IMR-90 (cell line): ENCODE data around the gene CTIF. TPM values are rescaled to one million over a fixed set of nuclear protein-coding genes. Genes with fewer than 3 reads are reported as not detected.

Source experiments
- ATAC-seq: fragments of 200-7000 bp; cut with Tn5 transposase; 2 replicates; pipeline ENCODE4 v1.9.1; 2020; ENCODE audit warnings: low read depth, mild to moderate bottlenecking, moderate library complexity
- BruUV-seq: library from RNA; stranded (reverse); fragments of 400-500 nt; replicated peaks from 2 replicates; lab custom pipeline; 2021; lab: Mats Ljungman, UMichigan
- CTCF ChIA-PET: fragments of 300-600 bp; formaldehyde crosslinking; extraction: SDS; loops from one replicate; lab custom pipeline; 2021; ENCODE audit warnings: antibody characterized with exemption; lab: Yijun Ruan, JAX
- POLR2A ChIA-PET: fragments of 300-600 bp; sonication (Branson Sonifier 250); formaldehyde crosslinking; loops from one replicate; lab custom pipeline; 2022; ENCODE audit warnings: antibody characterized with exemption; ENCODE audit not compliant: unreplicated experiment; lab: Charles Lee
- DNase-seq: peaks from one replicate; pipeline ENCODE4 v3.0.0; 2013
- H2AFZ ChIP-seq: replicated peaks from 2 replicates; pipeline ENCODE3; 2013; ENCODE audit warnings: low read length, mild to moderate bottlenecking; ENCODE audit not compliant: poor library complexity
- H2AK5ac ChIP-seq: 2 replicates; pipeline ENCODE4 v1.6.1; 2013; ENCODE audit warnings: low read depth, low read length, inconsistent platforms
- H2AK9ac ChIP-seq: replicated peaks from 2 replicates; pipeline ENCODE3; 2013; ENCODE audit warnings: mild to moderate bottlenecking, low read depth, low read length, moderate library complexity; ENCODE audit not compliant: poor library complexity
- H2BK120ac ChIP-seq: 2 replicates; pipeline ENCODE4 v1.6.1; 2013; ENCODE audit warnings: low read depth, low read length, inconsistent platforms
- H2BK15ac ChIP-seq: 3 replicates; pipeline ENCODE4 v1.6.1; 2013; ENCODE audit warnings: low read depth, low read length, inconsistent platforms
- H2BK20ac ChIP-seq: 2 replicates; pipeline ENCODE4 v1.6.1; 2013; ENCODE audit warnings: low read depth, mild to moderate bottlenecking, inconsistent platforms, low read length, moderate library complexity
- H2BK5ac ChIP-seq: 2 replicates; pipeline ENCODE4 v1.6.1; 2013; ENCODE audit warnings: mild to moderate bottlenecking, low read depth, low read length, inconsistent platforms; ENCODE audit not compliant: poor library complexity, severe bottlenecking
- H3K14ac ChIP-seq: replicated peaks from 2 replicates; pipeline ENCODE4 v1.6.1; 2013; ENCODE audit warnings: low read depth, low read length, inconsistent platforms
- H3K18ac ChIP-seq: 2 replicates; pipeline ENCODE4 v1.6.1; 2013; ENCODE audit warnings: low read depth, low read length, control low read depth
- H3K23ac ChIP-seq: 2 replicates; pipeline ENCODE4 v1.6.1; 2013; ENCODE audit warnings: low read depth, low read length, inconsistent platforms
- H3K27ac ChIP-seq: 2 replicates; pipeline ENCODE4 v1.5.1; 2013; ENCODE audit warnings: mild to moderate bottlenecking, control low read depth, low read length; ENCODE audit not compliant: insufficient read depth
- H3K27me3 ChIP-seq: 2 replicates; pipeline ENCODE4 v1.6.1; 2013; ENCODE audit warnings: low read length; ENCODE audit not compliant: control insufficient read depth, insufficient read depth
- H3K36me3 ChIP-seq: 2 replicates; pipeline ENCODE4 v1.6.1; 2013; ENCODE audit warnings: low read length, mixed read lengths; ENCODE audit not compliant: control insufficient read depth, insufficient read depth
- H3K4ac ChIP-seq: 2 replicates; pipeline ENCODE4 v1.6.1; 2013; ENCODE audit warnings: low read depth, low read length, inconsistent platforms
- H3K4me1 ChIP-seq: 2 replicates; pipeline ENCODE4 v1.6.1; 2013; ENCODE audit warnings: low read length, mixed read lengths; ENCODE audit not compliant: control insufficient read depth, insufficient read depth
- H3K4me2 ChIP-seq: 2 replicates; pipeline ENCODE4 v1.6.1; 2013; ENCODE audit warnings: low read depth, mild to moderate bottlenecking, control low read depth, low read length, moderate library complexity
- H3K4me3 ChIP-seq: 2 replicates; pipeline ENCODE4 v1.5.1; 2013; ENCODE audit warnings: low read depth, mild to moderate bottlenecking, control low read depth, low read length, moderate library complexity; ENCODE audit not compliant: insufficient read depth
- H3K56ac ChIP-seq: 2 replicates; pipeline ENCODE4 v1.6.1; 2013; ENCODE audit warnings: low read length, inconsistent platforms; ENCODE audit not compliant: insufficient read depth; ENCODE audit errors: extremely low read depth
- H3K79me1 ChIP-seq, 2 experiments: 2 replicates each; pipeline ENCODE4 v1.6.1; 2013; ENCODE audit warnings: low read length in 2 of 2, inconsistent platforms in 1 of 2, low read depth in 1 of 2
- H3K9ac ChIP-seq: 2 replicates; pipeline ENCODE4 v1.6.1; 2013; ENCODE audit warnings: low read depth, low read length, control low read depth
- H3K9me1 ChIP-seq: 2 replicates; pipeline ENCODE4 v1.6.1; 2013; ENCODE audit warnings: low read length, inconsistent platforms; ENCODE audit not compliant: insufficient read depth
- H3K9me3 ChIP-seq: 2 replicates; pipeline ENCODE4 v1.6.1; 2013; ENCODE audit warnings: low read length; ENCODE audit not compliant: control insufficient read depth, insufficient read depth
- H4K20me1 ChIP-seq: 2 replicates; pipeline ENCODE4 v1.6.1; 2013; ENCODE audit warnings: low read length, inconsistent platforms; ENCODE audit not compliant: insufficient read depth
- H4K5ac ChIP-seq: 2 replicates; pipeline ENCODE4 v1.6.1; 2013; ENCODE audit warnings: mild to moderate bottlenecking, low read depth, low read length, control low read depth
- H4K8ac ChIP-seq, 2 experiments: 2 replicates each; pipeline ENCODE4 v1.6.1; 2013; ENCODE audit warnings: low read depth in 2 of 2, low read length in 2 of 2, control low read depth in 1 of 2, inconsistent platforms in 1 of 2
- H4K91ac ChIP-seq: 2 replicates; pipeline ENCODE4 v1.6.1; 2013; ENCODE audit warnings: low read depth, low read length, inconsistent platforms; ENCODE audit not compliant: insufficient read depth
- BHLHE40 ChIP-seq: fragments of 150-350 bp; IDR thresholded peaks from 2 replicates; pipeline ENCODE4 v1.6.1; 2016; ENCODE audit warnings: mild to moderate bottlenecking, low read depth, low read length
- CEBPB ChIP-seq: IDR thresholded peaks from 2 replicates; pipeline ENCODE4 v1.6.1; 2012; ENCODE audit warnings: low read depth, low read length, improper control_type of control experiment
- CHD1 ChIP-seq: IDR thresholded peaks from 2 replicates; pipeline ENCODE4 v1.6.1; 2012; ENCODE audit warnings: low read depth, low read length, improper control_type of control experiment
- CTCF ChIP-seq: conservative IDR thresholded peaks from 2 replicates; pipeline ENCODE4 v1.5.1; 2012; ENCODE audit warnings: mild to moderate bottlenecking, low read depth, low read length, improper control_type of control experiment
- ELK1 ChIP-seq: fragments of 150-350 bp; IDR thresholded peaks from 2 replicates; pipeline ENCODE4 v1.6.1; 2016; ENCODE audit warnings: low read depth, mild to moderate bottlenecking, low read length, moderate library complexity, borderline replicate concordance
- FOS ChIP-seq: fragments of 150-350 bp; IDR thresholded peaks from 2 replicates; pipeline ENCODE4 v1.6.1; 2016; ENCODE audit warnings: low read depth, low read length
- MAFK ChIP-seq: IDR thresholded peaks from 2 replicates; pipeline ENCODE4 v1.6.1; 2012; ENCODE audit warnings: low read depth, low read length, improper control_type of control experiment
- MAZ ChIP-seq: IDR thresholded peaks from 2 replicates; pipeline ENCODE4 v1.6.1; 2012; ENCODE audit warnings: low read depth, mild to moderate bottlenecking, low read length, improper control_type of control experiment, moderate library complexity, borderline replicate concordance
- MXI1 ChIP-seq: IDR thresholded peaks from 2 replicates; pipeline ENCODE4 v1.6.1; 2012; ENCODE audit warnings: low read depth, mild to moderate bottlenecking, low read length, moderate library complexity, borderline replicate concordance
- NFE2L2 ChIP-seq: fragments of 150-350 bp; IDR thresholded peaks from 2 replicates; pipeline ENCODE4 v1.6.1; 2016; ENCODE audit warnings: low read depth, mild to moderate bottlenecking, low read length
- POLR2A ChIP-seq: IDR thresholded peaks from 2 replicates; pipeline ENCODE4 v1.6.1; 2012; ENCODE audit warnings: mild to moderate bottlenecking, low read depth, low read length
- RAD21 ChIP-seq: IDR thresholded peaks from 2 replicates; pipeline ENCODE4 v1.6.1; 2012; ENCODE audit warnings: low read length, improper control_type of control experiment
- RCOR1 ChIP-seq: IDR thresholded peaks from 2 replicates; pipeline ENCODE4 v1.6.1; 2012; ENCODE audit warnings: mild to moderate bottlenecking, low read length, improper control_type of control experiment; ENCODE audit not compliant: insufficient replicate concordance
- RFX5 ChIP-seq: IDR thresholded peaks from 2 replicates; pipeline ENCODE4 v1.8.0; 2012; ENCODE audit warnings: low read depth, mild to moderate bottlenecking, low read length, moderate library complexity
- SMC3 ChIP-seq: fragments of 150-350 bp; IDR thresholded peaks from 2 replicates; pipeline ENCODE4 v1.6.1; 2016; ENCODE audit warnings: low read depth, mild to moderate bottlenecking, antibody characterized with exemption, low read length, moderate library complexity
- USF2 ChIP-seq: fragments of 150-350 bp; IDR thresholded peaks from 2 replicates; pipeline ENCODE4 v1.6.1; 2017; ENCODE audit warnings: mild to moderate bottlenecking, antibody characterized with exemption, low read length, low read depth
- WGBS, 2 experiments: methylation state at CpG; one replicate each; pipeline versions ENCODE4 v1.1.5 to v1.1.7; 2013; ENCODE audit warnings: missing lambda C conversion rate in 2 of 2; ENCODE audit not compliant: insufficient read length in 1 of 2; ENCODE audit errors: extremely low coverage in 2 of 2; 5-methylcytosine and 5-hydroxymethylcytosine counted together
- dilution Hi-C: fragments of 300-500 bp; cut with HindIII; formaldehyde crosslinking; loops from one replicate; pipeline ENCODE4 v1.14.3; 2018; ENCODE audit warnings: low sequenced_read_pairs; ENCODE audit not compliant: unreplicated experiment
- in situ Hi-C: fragments of 300-500 bp; cut with MboI; formaldehyde crosslinking; loops from 3 replicates; pipeline ENCODE4 v1.14.3; 2019; ENCODE audit warnings: low sequenced_read_pairs, inconsistent platforms, mixed read lengths
- intact Hi-C: fragments of 100-400 bp; cut with micrococcal nuclease; formaldehyde crosslinking; loops from 2 replicates; pipeline ENCODE4 v1.10.0; 2022
- polyA plus RNA-seq, 3 experiments: library from polyadenylated mRNA; depleted of rRNA; stranded (reverse); fragments of >200 nt; gene quantifications; 2 replicates each; pipeline ENCODE4 v1.2.3, GENCODE V29; 2012; ENCODE audit warnings: low replicate concordance in 1 of 3
- total RNA-seq: library from RNA; depleted of rRNA; stranded (reverse); fragments of >200 nt; gene quantifications from 2 replicates; pipeline ENCODE4 v1.2.3, GENCODE V29; 2012

Gene CTIF
- total and polyA plus RNA-seq, 2 of the 4 experiments (the other 2 are of a cell fraction) = 25.1 to 57.0 TPM

GRCh38 chr18:48649231-48649630, 110.4 kb downstream of the CTIF start:
- in situ Hi-C loops (loop anchor here (25.0 kb wide), 1 partner anchor 1638 kb away; the partner anchor contains the start of genes CXXC1 and MBD1), dilution Hi-C loops (no loop called here)

More at GRCh38 chr18:48649231-48649630, 110.4 kb downstream of the CTIF start:
- Histone ChIP-seq H2BK5ac (no peak overlapping the region), H2BK120ac (no peak overlapping the region), H2AK9ac (no peak overlapping the region), H3K14ac (no peak overlapping the region), H3K79me1 (peaks cover 34 to 52% of the 10 kb centered on the region in 2 experiments), H3K27ac (no peak overlapping the region), H3K4ac (no peak overlapping the region), H4K20me1 (peaks cover 10% of the 10 kb centered on the region), H3K36me3 (peaks cover 5% of the 10 kb centered on the region), H2BK20ac (no peak overlapping the region), H3K18ac (no peak overlapping the region), H2AFZ (no peak overlapping the region), H4K5ac (no peak overlapping the region), H4K8ac (no peak overlapping the region), H2AK5ac (no peak overlapping the region), H3K23ac (no peak overlapping the region), H3K9me1 (peaks cover 23% of the 10 kb centered on the region), H3K4me1 (peaks cover 6% of the 10 kb centered on the region), H3K9me3 (no peaks in the 10 kb centered on the region), H3K9ac (no peak overlapping the region), H2BK15ac (no peak overlapping the region), H3K27me3 (no peaks in the 10 kb centered on the region), H3K56ac (no peak overlapping the region), H3K4me3 (no peak overlapping the region), H4K91ac (no peak overlapping the region), H3K4me2 (no peak overlapping the region)
- CTCF ChIA-PET = no interaction called here
- ATAC-seq = no peak
- BruUV-seq = no TSS peak
- 100% methylated on average over 3 of the region's 7 CpGs; no CpG with 5 or more reads in 1 of the 2 experiments for WGBS, 2 experiments
- no peak for TF ChIP-seq MXI1
- TF ChIP-seq USF2 = no peak
- no peak for TF ChIP-seq BHLHE40
- TF ChIP-seq FOS = no peak
- no peak for TF ChIP-seq MAZ
- TF ChIP-seq RAD21 = no peak
- no peak for TF ChIP-seq SMC3
- no peak for TF ChIP-seq ELK1
- TF ChIP-seq CTCF = no peak
- TF ChIP-seq CEBPB = no peak
- no peak for TF ChIP-seq POLR2A
- no peak for TF ChIP-seq CHD1
- TF ChIP-seq NFE2L2 = no peak
- TF ChIP-seq RCOR1 = no peak
- TF ChIP-seq RFX5 = no peak
- no peak for TF ChIP-seq MAFK
- intact Hi-C loops = no loop called here
- DNase-seq = no peak
- POLR2A ChIA-PET = no interaction called here
